Measurements from ENCODE around the gene UBE2G1. TPM values are rescaled to one million over a fixed set of nuclear protein-coding genes. Genes with fewer than 3 reads are reported as not detected.

Gene UBE2G1
- total and polyA plus RNA-seq, 10 of the 15 experiments (the other 5 are each of a cell fraction or from before 2014, with no cell fraction given), result 24.4 to 139 (median 77.4) TPM

- TF ChIP-seq RAD21 (IDR thresholded peaks at IDR 0.05; ENCODE audit: insufficient read depth, low read depth, low read length) (no peak), MXI1 (IDR thresholded peaks at IDR 0.05; ENCODE audit: low read depth, low read length) (no peak), FOXM1 (IDR thresholded peaks at IDR 0.05; ENCODE audit: low read depth, low read length) (no peak), NR2C2 (IDR thresholded peaks at IDR 0.05; ENCODE audit: borderline replicate concordance, control insufficient read depth, insufficient read length, low read depth) (no peak), JUND (IDR thresholded peaks at IDR 0.05; ENCODE audit: low read depth, low read length) (no peak)
Measured at GRCh38 chr17:4316648-4317047, 49.8 kb downstream of the UBE2G1 start (continued).

- ChIA-PET CTCF (interaction anchor here (1.0 to 2.1 kb wide), 2 partner anchors 9 to 11 kb away, joined by 4 to 6 read pairs; no protein-coding TSS in a partner anchor), RAD21 (ENCODE audit: unreplicated experiment) (interaction anchor here (1.2 to 1.6 kb wide), 2 partner anchors 98 to 99 kb away, joined by 3 to 5 read pairs; no protein-coding TSS in a partner anchor)
- intact Hi-C loops (cut with micrococcal nuclease; ENCODE audit: unreplicated experiment), result loop anchor here (2.0 kb wide), 1 partner anchor 44 kb away; no protein-coding TSS in a partner anchor
- TF ChIP-seq PRDM15 (CRISPR knock-in tag; IDR thresholded peaks at IDR 0.05), result no peak
- TF ChIP-seq CHD4 (IDR thresholded peaks at IDR 0.05), result no peak
- TF ChIP-seq NR2C2 (IDR thresholded peaks at IDR 0.05; ENCODE audit: borderline replicate concordance, control insufficient read depth, insufficient read length, low read depth), result no peak
- no peak for TF ChIP-seq POU2F2 (IDR thresholded peaks at IDR 0.05; ENCODE audit: borderline replicate concordance, low read depth, low read length)
- no peak for TF ChIP-seq HSF1 (IDR thresholded peaks at IDR 0.05; ENCODE audit: low read depth, low read length)
- TF ChIP-seq CUX1 (IDR thresholded peaks at IDR 0.05; ENCODE audit: insufficient replicate concordance, low read depth, low read length), result no peak
- TF ChIP-seq NRF1 (conservative IDR thresholded peaks at IDR 0.05; ENCODE audit: low read depth, low read length), result no peak
Measured at GRCh38 chr17:4314618-4315017, 51.9 kb downstream of the UBE2G1 start.

More at GRCh38 chr17:4314618-4315017, 51.9 kb downstream of the UBE2G1 start:
- ChIA-PET POLR2A (interaction anchor here (0.6 kb wide), 1 partner anchor 15 kb away, joined by 3 read pairs; no protein-coding TSS in a partner anchor), SMC1A (ENCODE audit: uncharacterized antibody, unreplicated experiment) (interaction anchor here (0.7 to 1.6 kb wide), 4 partner anchors 12 to 99 kb away, joined by 3 to 7 read pairs (median 4); no protein-coding TSS in a partner anchor)
- Histone ChIP-seq H3K9me3 (replicated peaks; ENCODE audit: control insufficient read depth, insufficient read depth, low read length) (no peaks in the 10 kb centered on the region), H3K4me2 (ENCODE audit: control insufficient read depth, insufficient read depth) (no peak overlapping the region), H2AFZ (ENCODE audit: control insufficient read depth, low read depth, low read length) (no peak overlapping the region), H3K36me3 (ENCODE audit: control insufficient read depth in 2 of 2, insufficient read depth in 2 of 2, low read length in 1 of 2) (peaks cover 2 to 8% of the 10 kb centered on the region in 2 experiments; a peak in 3 of 4 replicates), H4K20me1 (ENCODE audit: control insufficient read depth, insufficient read depth) (peaks cover 3% of the 10 kb centered on the region; the same call in 1 of the 2 replicates), H3K4me3 (no peak overlapping the region; the same call in 1 of the 2 replicates), H3K9ac (ENCODE audit: control insufficient read depth, insufficient read depth, low read length) (no peak overlapping the region), H3K27me3 (replicated peaks in 1 of 2; ENCODE audit: control insufficient read depth in 2 of 2, insufficient read depth in 2 of 2, low read length in 1 of 2) (no peaks in the 10 kb centered on the region), H3K79me2 (ENCODE audit: control insufficient read depth, insufficient read depth, low read length) (peaks cover 92% of the 10 kb centered on the region), H3K27ac (ENCODE audit: control insufficient read depth, insufficient read depth) (peak overlapping the region; percentile 5; the same call in 1 of the 2 replicates), H3K4me1 (ENCODE audit: control insufficient read depth, insufficient read depth, low read length) (peaks cover 17% of the 10 kb centered on the region)
- WGBS (ENCODE audit: insufficient coverage, insufficient replicate concordance, low lambda C conversion rate, missing lambda C conversion rate), result 3% methylated on average over 1 of the region's 1 CpG
- FAIRE-seq (no peak), DNase-seq (ENCODE audit: low read depth, low spot score) (no peak), ATAC-seq (peak; percentile 51)
- in situ Hi-C loops (cut with MboI), result no loop called here
- no TSS peak for BruUV-seq (replicated peaks)
